Common myeloid progenitor, CD34-positive (primary cell): ENCODE results near the gene CHD5.
A peak's percentile ranks its signal among the peaks of the same experiment; 100 is the strongest.

Source experiments
- CTCF ChIA-PET: fragments of 350-600 bp; sonication (Branson Sonifier 250); formaldehyde crosslinking; loops from one replicate; lab custom pipeline; 2021; ENCODE audit warnings: antibody characterized with exemption; lab: Charles Lee
- POLR2A ChIA-PET: fragments of 350-600 bp; sonication (Branson Sonifier 250); formaldehyde crosslinking; loops from one replicate; lab custom pipeline; 2021; ENCODE audit warnings: antibody characterized with exemption; lab: Charles Lee
- DNase-seq, 3 donors: peaks; one replicate each; pipeline versions ENCODE4 v3.0.0 to v3.0.0-alpha.2; 2013
- H3K27ac ChIP-seq, 2 experiments: 1 replicate in 1 of 2; 2 replicates in 1 of 2; pipeline ENCODE4 v1.7.0; 2013; ENCODE audit warnings: inconsistent platforms in 2 of 2, low read length in 2 of 2, mild to moderate bottlenecking in 2 of 2, low read depth in 1 of 2, moderate library complexity in 1 of 2; ENCODE audit not compliant: severe bottlenecking in 2 of 2, insufficient read depth in 1 of 2, poor library complexity in 1 of 2
- H3K27me3 ChIP-seq, 5 experiments: replicated peaks in 2 of 5; 1 replicate in 3 of 5; 2 replicates in 2 of 5; pipeline versions ENCODE4 v1.6.1 to v1.7.0; 2013; ENCODE audit warnings: low read length in 4 of 5, mild to moderate bottlenecking in 2 of 5, moderate library complexity in 2 of 5, inconsistent platforms in 1 of 5; ENCODE audit not compliant: insufficient read depth in 5 of 5, control insufficient read depth in 4 of 5
- H3K36me3 ChIP-seq, 4 experiments: 1 replicate in 2 of 4; 2 replicates in 2 of 4; pipeline versions ENCODE4 v1.6.1 to v1.7.0; 2013; ENCODE audit warnings: low read length in 3 of 4, control low read depth in 1 of 4, mild to moderate bottlenecking in 1 of 4; ENCODE audit not compliant: control insufficient read depth in 4 of 4, insufficient read depth in 4 of 4
- H3K4me1 ChIP-seq, 4 experiments: 1 replicate in 3 of 4; 2 replicates in 1 of 4; pipeline versions ENCODE4 v1.6.1 to v1.7.1; 2013; ENCODE audit warnings: low read length in 3 of 4, mild to moderate bottlenecking in 3 of 4, control low read depth in 1 of 4, inconsistent platforms in 1 of 4, moderate library complexity in 1 of 4; ENCODE audit not compliant: control insufficient read depth in 4 of 4, insufficient read depth in 4 of 4; ENCODE audit errors: control extremely low read depth in 1 of 4
- H3K4me3 ChIP-seq, 7 experiments: 1 replicate in 4 of 7; 2 replicates in 3 of 7; pipeline versions ENCODE4 v1.5.1 to v1.7.0; 2013; ENCODE audit warnings: mild to moderate bottlenecking in 7 of 7, low read length in 6 of 7, moderate library complexity in 6 of 7, inconsistent platforms in 2 of 7, low read depth in 2 of 7, control low read depth in 1 of 7; ENCODE audit not compliant: insufficient read depth in 4 of 7, control insufficient read depth in 1 of 7; ENCODE audit errors: extremely low read depth in 1 of 7
- H3K9me3 ChIP-seq, 5 experiments: 1 replicate in 4 of 5; 2 replicates in 1 of 5; pipeline versions ENCODE4 v1.6.1 to v1.7.1; 2013; ENCODE audit warnings: low read length in 4 of 5, mild to moderate bottlenecking in 2 of 5, inconsistent platforms in 1 of 5, low read depth in 1 of 5, moderate library complexity in 1 of 5; ENCODE audit not compliant: control insufficient read depth in 4 of 5, insufficient read depth in 2 of 5; ENCODE audit errors: control extremely low read depth in 1 of 5
- WGBS: methylation state at CpG from one replicate; pipeline ENCODE4 v1.1.5; 2013; ENCODE audit not compliant: insufficient coverage; 5-methylcytosine and 5-hydroxymethylcytosine counted together

Gene CHD5

DNA sequence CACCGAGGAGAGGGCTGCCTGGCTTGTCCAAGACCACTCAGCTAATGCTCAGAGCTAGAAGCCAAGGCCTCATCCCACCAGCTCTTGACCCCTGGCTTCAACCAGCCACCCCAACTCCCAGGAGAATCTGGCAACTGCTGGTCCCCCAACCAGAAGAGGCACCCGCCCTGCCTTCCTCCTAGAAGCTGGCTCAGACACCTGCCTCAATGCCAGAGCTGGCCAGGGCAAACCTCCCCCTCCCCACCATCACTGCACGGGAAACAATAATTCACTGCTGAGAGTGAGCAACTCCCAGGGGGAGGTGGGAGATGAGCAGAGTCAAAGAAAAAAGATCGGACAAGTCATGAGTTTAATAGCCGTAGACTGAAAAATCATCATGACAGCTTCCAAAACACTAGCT lies 3.3 kb downstream of the CHD5 start:
- DNase-seq, result no peak
- POLR2A ChIA-PET, result interaction anchor here (1.0 kb wide), 1 partner anchor 49 kb away, joined by 3 read pairs; no protein-coding TSS in a partner anchor
- Histone ChIP-seq H3K27ac (no peak overlapping the region), H3K27me3 (peaks cover 3 to 78% (median 21%) of the 10 kb centered on the region in 5 experiments), H3K36me3 (no peaks in the 10 kb centered on the region), H3K4me3 (no peak overlapping the region), H3K9me3 (no peaks in the 10 kb centered on the region), H3K4me1 (peaks cover 0 to 25% (median 16%) of the 10 kb centered on the region in 4 experiments)
- WGBS, result 92% methylated on average over 4 of the region's 5 CpGs
- CTCF ChIA-PET, result interaction anchor here (0.7 to 1.4 kb wide), 4 partner anchors 9 to 70 kb away, joined by 3 to 5 read pairs (median 4); no protein-coding TSS in a partner anchor

DNA sequence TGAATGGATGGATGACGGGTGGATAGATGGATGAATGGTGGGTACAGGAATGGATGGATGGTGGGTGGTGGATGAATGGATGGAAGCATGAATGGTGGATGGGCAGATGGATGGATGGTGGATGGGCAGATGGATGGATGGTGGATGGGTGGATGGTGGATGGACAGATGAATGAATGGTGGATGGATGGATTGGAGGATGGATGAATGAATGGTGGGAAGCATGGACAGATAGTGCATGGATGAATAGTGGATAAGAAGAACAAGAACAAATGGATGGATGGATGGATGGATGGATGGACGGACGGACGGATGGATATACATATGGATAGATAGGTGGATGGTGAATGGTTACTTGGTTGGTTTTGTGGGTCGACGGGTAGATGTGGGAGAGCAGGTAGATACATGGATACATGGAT lies 4.7 kb downstream of the CHD5 start:
- ChIA-PET POLR2A (no interaction called here), CTCF (no interaction called here)
- H3K4me3 ChIP-seq, result no peak overlapping the region
- no peaks in the 10 kb centered on the region for H3K36me3 ChIP-seq
- no peak for DNase-seq
- H3K4me1 ChIP-seq, result peaks cover 0 to 24% (median 15%) of the 10 kb centered on the region in 4 experiments
- H3K9me3 ChIP-seq, result no peaks in the 10 kb centered on the region
- WGBS, result 99% methylated on average over 6 of the region's 6 CpGs
- peaks cover 0 to 65% (median 11%) of the 10 kb centered on the region in 5 experiments for H3K27me3 ChIP-seq
- H3K27ac ChIP-seq, result no peak overlapping the region

DNA sequence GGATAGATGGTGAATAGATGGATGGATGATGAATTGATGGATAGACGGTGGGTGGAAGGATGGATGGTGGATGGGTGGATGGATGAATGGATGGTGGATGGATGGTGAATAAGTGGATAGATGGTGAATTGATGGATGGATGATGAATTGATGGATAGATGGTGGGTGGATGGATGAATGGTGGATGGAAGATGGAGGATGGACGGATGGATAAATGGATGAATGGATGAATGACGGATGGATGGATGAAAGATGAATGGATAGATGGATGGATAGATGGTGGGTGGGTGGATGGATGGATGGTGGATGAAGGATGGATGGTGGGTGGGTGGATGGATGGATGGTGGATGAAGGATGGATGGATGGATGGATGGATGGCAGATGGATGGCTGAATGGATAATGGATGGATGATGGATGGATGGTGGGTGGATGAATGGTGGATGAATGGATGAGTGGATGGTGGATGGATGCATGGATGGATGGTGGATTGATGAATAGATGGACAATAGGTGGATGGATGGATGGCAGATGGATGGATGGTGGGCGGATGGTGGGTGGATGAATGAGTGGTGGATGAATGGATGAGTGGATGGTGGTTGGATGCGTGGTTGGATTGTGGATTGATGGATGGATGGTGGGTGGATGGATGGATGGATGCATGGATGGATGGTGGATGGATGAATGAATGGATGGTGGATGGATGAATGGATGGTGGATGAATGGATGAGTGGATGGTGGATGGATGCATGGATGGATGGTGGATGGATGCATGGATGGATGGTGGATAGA lies 5.3 kb downstream of the CHD5 start:
- no peak for DNase-seq
- Histone ChIP-seq H3K27ac (no peak overlapping the region), H3K9me3 (no peaks in the 10 kb centered on the region), H3K4me1 (peaks cover 0 to 27% (median 14%) of the 10 kb centered on the region in 4 experiments), H3K4me3 (no peak overlapping the region), H3K36me3 (no peaks in the 10 kb centered on the region), H3K27me3 (peaks cover 0 to 59% (median 11%) of the 10 kb centered on the region in 5 experiments)
- CTCF ChIA-PET, result interaction anchor here (4.2 kb wide), 1 partner anchor 65 kb away, joined by 18 read pairs; no protein-coding TSS in a partner anchor
- POLR2A ChIA-PET, result no interaction called here
- 98% methylated on average over 5 of the region's 5 CpGs for WGBS

DNA sequence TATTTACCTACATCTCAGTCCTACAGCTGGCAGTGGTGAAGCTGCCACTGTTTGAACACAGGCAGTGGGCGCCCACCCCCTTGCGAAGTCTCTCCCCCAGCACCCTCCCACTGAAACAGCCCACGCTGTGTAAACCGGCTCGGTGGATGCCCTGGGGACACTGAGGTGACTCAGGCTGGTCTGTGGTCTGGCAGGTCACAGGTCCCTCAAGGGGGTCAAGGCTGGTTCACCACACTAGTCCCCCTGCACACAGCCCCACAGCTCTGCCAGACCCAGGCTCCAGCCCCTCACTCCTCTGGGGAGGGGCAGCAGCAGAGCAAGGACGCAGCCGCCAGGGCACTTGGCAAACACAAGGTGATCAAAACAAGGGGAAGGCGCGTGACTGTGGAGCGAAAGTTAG lies 7.6 kb downstream of the CHD5 start:
- CTCF ChIA-PET, result interaction anchor here (0.8 to 4.2 kb wide), 7 partner anchors 11 to 62 kb away, joined by 3 to 18 read pairs (median 8); no protein-coding TSS in a partner anchor

DNA sequence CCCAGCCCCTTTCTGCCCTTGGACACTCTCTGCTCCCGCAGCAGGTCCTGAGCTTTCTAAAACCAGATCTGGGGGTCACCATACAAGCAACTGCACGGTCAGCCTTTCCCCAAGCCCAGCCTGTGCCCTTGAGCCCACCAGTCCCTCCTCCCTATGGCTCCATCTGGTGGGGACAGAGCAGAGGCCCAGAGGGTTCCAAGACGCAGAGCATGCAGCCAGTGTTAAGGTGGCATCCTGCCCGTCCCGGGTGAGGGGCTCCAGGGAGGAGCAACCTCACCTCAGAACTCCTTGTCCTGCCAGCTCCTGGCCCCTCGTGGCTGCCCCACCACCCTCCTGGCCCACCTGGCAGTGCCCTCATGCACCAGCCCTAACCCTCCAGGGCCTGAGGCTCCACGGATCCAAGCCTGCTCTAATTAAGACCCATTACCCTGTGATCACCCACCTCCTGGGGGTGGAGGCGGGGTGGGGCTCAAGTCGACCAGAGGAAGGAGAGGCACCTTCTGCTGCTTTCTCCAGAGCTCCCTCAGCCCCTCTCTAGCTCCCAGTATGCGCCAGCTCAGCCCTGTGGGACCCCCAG lies 8.5 kb downstream of the CHD5 start:
- ChIA-PET POLR2A (interaction anchor here (0.6 to 0.9 kb wide), 2 partner anchors 16 to 63 kb away, joined by 4 read pairs; no protein-coding TSS in a partner anchor), CTCF (interaction anchor here (0.6 to 4.2 kb wide), 12 partner anchors 10 to 172 kb away, joined by 3 to 18 read pairs (median 5); no protein-coding TSS in a partner anchor)
- H3K4me3 ChIP-seq, result no peak overlapping the region
- H3K9me3 ChIP-seq, result no peaks in the 10 kb centered on the region
- H3K27me3 ChIP-seq, result peaks cover 0 to 31% (median 2%) of the 10 kb centered on the region in 5 experiments
- no peaks in the 10 kb centered on the region for H3K36me3 ChIP-seq
- 50% methylated on average over 9 of the region's 10 CpGs for WGBS
- peaks cover 0 to 18% (median 10%) of the 10 kb centered on the region in 4 experiments for H3K4me1 ChIP-seq
- no peak overlapping the region for H3K27ac ChIP-seq
- peak; percentile 45 to 66 (median 60) for DNase-seq

More for the DNA sequence above, 7.6 kb downstream of the CHD5 start:
- no peak for DNase-seq
- no peak overlapping the region for H3K27ac ChIP-seq
- peaks cover 0 to 37% (median 8%) of the 10 kb centered on the region in 5 experiments for H3K27me3 ChIP-seq
- WGBS, result 94% methylated on average over 9 of the region's 10 CpGs
- H3K36me3 ChIP-seq, result no peaks in the 10 kb centered on the region
- H3K9me3 ChIP-seq, result no peaks in the 10 kb centered on the region
- POLR2A ChIA-PET, result interaction anchor here (0.6 kb wide), 1 partner anchor 17 kb away, joined by 4 read pairs; no protein-coding TSS in a partner anchor
- H3K4me3 ChIP-seq, result no peak overlapping the region
- H3K4me1 ChIP-seq, result peaks cover 0 to 18% (median 10%) of the 10 kb centered on the region in 4 experiments

DNA sequence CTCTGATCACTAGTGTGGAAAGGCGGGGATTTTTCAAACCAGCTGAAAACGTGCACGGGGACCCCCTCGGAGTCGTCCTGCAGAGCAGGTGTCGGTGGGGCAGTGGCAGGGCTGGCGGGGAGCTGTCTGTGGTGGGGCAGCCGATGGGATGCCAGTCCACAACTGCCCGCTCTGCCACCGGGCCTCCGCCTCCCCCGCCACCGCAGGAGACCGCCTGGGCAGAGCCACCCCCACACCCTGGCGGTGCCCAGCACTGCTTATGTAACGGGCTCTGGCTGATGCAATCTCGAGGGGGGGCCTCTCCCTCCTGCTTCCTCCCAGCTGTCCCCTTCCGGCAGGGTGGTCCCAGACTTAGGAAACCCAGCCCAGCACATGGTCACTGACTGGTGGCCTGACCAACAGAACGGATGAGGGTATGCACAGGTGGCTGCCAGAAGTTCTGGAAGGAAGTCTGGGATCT lies 9.3 kb downstream of the CHD5 start:
- no peak overlapping the region for H3K4me3 ChIP-seq
- no peak overlapping the region for H3K27ac ChIP-seq
- peaks cover 0 to 23% (median 0%) of the 10 kb centered on the region in 5 experiments for H3K27me3 ChIP-seq
- no peaks in the 10 kb centered on the region for H3K9me3 ChIP-seq
- H3K4me1 ChIP-seq, result peaks cover 0 to 18% (median 10%) of the 10 kb centered on the region in 4 experiments
- CTCF ChIA-PET, result interaction anchor here (0.6 to 4.2 kb wide), 11 partner anchors 9 to 173 kb away, joined by 3 to 18 read pairs (median 5); no protein-coding TSS in a partner anchor
- peak in 1 of 3 donors; percentile 37 for DNase-seq
- POLR2A ChIA-PET, result interaction anchor here (0.9 kb wide), 1 partner anchor 62 kb away, joined by 4 read pairs; no protein-coding TSS in a partner anchor
- 57% methylated on average over 15 of the region's 19 CpGs for whole genome bisulfite sequencing
- no peaks in the 10 kb centered on the region for H3K36me3 ChIP-seq
